Islet precursor cell (in vitro differentiated cells): ENCODE measurements around the gene CTXND1.

ENCODE experiments used
- DNase-seq: peaks from one replicate; pipeline ENCODE4 v3.0.0-alpha.2; 2018

CTXND1 gene

DNA sequence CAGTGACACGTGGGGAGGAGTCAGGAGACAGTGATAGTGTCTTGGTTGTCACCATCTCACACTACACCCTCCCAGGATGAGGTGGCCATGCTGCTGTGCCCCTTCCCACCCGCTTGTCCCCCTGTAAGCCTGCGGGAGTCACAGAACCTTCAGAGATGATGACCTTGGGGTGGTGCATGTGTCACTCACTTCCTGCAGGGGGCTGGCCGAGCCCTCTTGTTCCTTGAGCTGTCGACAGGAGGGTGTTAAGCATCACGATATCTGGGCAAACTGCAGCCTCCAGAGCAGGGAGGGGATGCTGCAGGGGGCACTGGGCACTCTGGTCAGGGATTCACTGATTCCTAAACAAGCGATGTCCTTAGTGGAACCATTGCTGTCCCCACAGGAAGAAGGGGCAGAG is 71.5 kb downstream of the CTXND1 start:
- no peak for DNase-seq

- DNase-seq = no peak
Observed at GRCh38 chr15:80179935-80180334, 72.1 kb downstream of the CTXND1 start.

DNA sequence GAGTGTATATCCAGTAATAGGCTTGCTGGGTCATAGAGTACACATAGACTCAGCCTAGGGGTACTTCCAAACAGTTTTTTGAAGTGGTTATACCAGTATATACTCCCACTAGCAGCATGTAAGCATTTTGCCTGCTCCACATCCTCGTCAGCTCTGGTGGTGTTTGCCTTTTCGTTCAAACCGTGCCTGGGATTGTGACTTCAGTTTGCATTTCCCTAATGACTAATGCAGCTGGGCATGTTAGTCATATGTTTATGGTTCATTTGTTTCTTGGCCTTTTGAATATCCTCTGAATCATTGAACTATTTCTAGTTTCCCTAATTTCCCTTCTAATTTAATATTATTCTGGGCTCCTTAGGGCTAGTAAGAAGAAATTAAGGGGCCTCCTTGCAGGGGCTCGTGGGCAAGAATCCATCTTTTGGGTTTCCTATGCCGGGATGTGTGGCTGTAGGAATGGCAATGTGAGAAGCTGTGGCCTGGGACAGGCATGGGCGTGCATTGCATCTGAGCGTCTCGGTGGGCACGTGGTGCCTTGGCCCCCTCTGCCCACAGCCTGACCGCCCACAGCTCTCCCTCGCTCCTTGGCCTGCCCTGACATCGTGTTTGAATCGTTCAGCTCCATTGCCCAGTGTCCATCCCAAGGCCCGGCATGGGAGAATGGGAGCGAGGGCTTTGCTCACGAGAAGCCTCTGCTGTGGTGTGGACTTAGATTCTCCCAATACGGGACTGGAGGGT is 72.8 kb downstream of the CTXND1 start:
- no peak for DNase-seq

DNA sequence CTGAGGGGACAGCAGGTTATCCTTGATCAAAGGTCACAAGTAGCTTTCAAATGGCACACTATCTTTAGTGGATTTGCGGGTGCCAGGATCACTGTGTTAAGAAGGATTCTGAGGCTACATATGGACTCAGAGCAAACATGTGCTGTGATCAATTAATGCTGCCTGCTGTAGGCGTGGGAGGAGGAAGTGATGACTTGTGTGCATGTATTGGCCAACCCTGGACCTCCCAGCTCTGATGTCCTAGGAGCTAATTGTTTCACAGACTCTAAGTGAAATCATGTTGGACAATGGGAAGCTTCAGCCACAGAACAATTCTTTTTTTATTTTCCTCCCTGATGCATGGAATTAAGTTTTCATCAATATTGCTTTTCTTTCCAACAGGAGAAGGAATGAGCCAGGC is 74.9 kb downstream of the CTXND1 start:
- no peak for DNase-seq

GRCh38 chr15:80176443-80176842 is 75.6 kb downstream of the CTXND1 start:
- DNase-seq = no peak

- no peak for DNase-seq
Observed at GRCh38 chr15:80175436-80175835, 76.6 kb downstream of the CTXND1 start.

- no peak for DNase-seq
Observed at GRCh38 chr15:80174017-80174746, 77.8 kb downstream of the CTXND1 start.

DNA sequence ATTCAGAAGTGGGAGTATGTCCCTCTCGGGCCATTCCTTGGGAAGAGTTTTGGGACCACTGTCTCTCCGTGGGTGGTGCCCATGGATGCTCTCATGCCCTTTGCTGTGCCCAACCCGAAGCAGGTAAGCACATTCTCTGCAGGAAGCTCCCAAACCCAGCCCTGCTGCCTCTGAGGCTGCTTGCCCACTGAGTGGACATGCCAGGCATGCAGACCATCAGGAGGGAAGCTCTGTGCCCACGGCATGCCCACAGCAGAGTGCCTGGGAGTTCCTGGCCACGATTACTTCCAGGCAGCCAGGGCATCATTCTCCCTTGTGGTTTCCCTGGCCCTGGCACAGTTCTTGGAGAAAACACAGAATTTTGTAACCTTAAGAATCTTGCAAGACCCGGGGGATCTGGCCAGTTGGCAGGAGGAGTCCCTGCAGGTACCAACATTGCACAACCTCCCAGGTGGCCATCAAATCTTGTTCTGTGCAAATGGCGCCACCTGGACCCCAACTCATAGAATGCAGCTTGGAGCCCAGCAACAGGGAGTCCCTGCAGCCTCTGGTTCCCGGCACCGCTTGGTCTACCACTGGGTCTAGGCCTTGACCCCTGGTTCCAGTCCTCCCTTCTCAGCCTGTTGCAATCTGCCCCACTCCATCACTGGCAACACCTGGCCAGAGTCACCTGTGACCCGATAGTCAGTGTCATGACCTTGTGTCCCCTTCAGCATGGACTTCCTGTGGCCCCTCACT is 78.8 kb downstream of the CTXND1 start:
- DNase-seq = peak; percentile 88

- DNase-seq = no peak
Observed at GRCh38 chr15:80172401-80172800, 79.6 kb downstream of the CTXND1 start.

- DNase-seq = no peak
Observed at GRCh38 chr15:80171787-80172186, 80.2 kb downstream of the CTXND1 start.

GRCh38 chr15:80170596-80170995 is 81.4 kb downstream of the CTXND1 start:
- DNase-seq = no peak

DNA sequence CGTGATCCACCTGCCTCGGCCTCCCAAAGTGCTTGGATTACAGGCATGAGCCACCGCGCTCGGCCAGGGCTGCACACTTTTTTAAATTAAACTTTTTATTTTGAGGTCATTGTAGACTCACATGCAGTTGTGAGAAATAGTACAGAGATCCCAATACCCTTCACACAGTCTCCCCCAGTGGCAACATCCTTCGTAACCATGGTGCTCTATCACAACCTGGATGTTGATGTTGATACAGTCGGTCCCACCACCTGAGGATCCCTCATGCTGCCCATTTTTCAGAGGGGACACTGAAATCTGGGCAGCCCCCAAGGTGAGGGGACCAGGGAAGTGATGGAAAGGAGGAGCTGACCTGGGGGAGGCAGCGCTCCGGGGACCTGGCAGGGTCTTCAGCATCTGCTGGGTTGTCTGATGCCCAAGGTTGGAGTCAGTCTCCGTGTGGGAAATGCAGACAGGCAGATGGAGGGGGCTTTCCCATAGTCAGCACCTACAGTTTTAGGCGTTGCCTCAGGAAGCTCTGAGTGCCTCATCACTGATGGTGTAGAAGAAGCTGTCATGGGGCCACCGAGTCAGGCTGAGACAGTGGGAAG is 82.2 kb downstream of the CTXND1 start:
- no peak for DNase-seq

DNA sequence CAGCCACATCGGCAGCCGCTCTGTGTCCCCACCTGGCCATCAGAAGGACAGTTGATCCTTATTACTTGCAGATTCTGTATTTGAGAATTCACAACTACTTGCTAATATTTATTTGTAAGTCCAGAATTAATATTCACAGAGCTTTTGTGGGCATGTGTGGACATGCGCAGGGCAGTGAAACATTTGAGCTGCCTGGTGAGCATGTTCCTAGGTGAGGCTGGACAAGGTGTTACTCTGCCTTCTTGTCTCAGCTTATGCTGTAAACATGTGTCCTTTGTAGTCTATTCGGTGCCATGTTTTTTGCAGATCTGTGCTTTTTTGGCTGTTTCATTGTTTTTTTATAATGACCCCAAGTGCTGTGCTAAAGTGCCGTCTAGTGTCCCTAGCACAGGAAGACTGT is 83.6 kb downstream of the CTXND1 start:
- no peak for DNase-seq

DNA sequence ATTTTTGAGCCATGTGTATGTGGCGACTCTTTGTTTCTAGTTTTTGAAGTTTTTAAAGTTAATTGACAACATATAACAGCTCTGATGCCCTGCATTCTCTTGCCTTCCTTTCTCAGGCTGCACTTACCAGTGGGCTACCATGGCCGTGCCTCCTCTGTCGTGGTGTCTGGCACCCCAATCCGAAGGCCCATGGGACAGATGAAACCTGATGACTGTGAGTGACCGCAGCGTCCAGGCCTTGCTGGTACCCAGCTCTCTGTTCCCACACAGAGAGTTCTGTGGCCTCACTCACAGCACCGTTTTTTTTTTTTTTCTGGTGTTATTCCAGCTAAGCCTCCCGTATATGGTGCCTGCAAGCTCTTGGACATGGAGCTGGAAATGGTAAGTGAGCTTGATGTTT is 84.1 kb downstream of the CTXND1 start:
- no peak for DNase-seq

DNA sequence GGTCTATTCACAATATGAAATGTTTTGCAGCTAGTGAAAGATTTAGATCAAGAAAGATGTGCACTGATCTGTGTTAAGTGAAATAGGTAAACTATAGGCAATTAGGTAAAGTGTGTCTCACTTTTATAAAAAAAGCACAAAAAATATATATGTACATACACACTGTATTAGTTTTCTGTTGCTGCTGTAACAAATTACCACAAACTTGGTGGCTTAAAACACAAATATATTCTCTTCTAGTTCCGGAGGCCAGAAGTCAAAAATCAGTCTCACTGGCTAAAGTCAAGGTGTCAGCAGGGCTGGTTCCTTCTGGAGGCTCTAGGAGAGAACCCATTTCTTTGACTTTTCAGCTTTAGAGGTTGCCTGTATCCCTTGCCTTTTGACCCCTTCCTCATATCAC is 88.1 kb downstream of the CTXND1 start:
- no peak for DNase-seq

- DNase-seq = peak; percentile 11
Observed at GRCh38 chr15:80163217-80163616, 88.8 kb downstream of the CTXND1 start.

- DNase-seq = peak; percentile 17
Observed at GRCh38 chr15:80162059-80162554, 89.9 kb downstream of the CTXND1 start.

GRCh38 chr15:80161468-80162016 is 90.5 kb downstream of the CTXND1 start:
- peak; percentile 25 for DNase-seq

DNA sequence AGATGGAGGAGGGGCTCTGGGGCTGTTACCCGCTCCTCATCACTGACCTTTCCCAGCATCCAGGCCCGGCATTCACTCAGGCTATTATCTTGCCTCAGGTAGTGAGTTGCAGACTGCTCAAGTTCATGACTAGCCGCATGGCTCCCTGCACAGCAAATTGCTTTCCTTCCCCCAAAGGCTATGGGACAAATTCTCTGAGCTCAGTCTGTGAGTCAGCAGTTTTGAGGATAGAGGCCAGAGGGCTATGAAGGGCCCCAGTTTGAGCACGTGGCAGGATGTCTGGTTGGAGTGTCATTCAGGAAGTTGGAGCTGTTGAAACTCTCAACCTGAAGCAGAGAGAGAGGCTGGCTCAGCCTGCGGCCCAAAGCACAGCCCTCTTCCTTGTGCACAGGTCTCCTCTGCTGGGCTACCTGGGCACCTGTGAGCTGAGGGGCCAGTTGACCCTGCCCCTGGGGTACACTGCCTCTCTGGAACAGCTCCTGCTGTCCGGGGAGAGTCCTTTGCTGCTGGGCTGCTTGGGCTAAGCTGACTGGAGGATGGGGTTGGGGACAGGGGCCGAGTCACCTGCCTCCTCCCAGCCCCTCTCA is 91.3 kb downstream of the CTXND1 start:
- peak; percentile 93 for DNase-seq

DNA sequence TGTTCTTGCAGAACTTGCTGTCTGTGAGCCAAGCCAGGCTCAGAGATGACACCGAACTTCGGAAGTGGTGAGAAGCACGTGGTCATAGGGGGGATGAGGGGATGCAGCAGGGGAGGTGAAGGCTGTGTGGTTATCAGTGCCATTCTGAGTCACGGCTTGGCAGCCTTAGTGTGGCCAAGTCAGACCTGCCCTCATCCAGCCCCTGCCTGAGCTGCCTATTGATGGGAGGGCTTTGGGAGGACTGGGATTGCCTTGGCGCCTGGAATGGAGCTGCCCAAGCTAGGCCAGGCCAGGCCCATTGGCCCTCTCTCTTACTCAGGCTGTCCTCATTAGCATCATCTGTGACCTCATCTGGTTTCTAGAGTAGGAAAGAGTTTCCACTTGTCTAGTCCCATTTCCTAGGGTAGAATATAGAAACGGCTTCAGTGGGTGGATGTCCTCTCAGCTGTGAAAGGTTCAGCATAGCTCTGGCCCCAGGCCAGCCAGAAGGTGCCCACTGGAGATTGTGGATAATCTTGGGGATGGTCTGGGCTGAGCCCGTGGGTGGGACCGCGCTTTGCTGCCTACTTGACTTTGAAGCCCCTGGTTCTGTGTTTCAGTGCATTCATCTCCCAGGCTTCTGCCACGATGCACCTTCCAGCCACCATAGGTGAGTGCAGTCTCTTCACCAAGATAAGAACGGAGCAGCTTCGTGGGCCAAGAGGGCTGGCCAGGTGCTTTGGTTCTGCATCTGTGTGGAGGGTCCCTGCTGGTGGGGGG is 92.0 kb downstream of the CTXND1 start:
- DNase-seq = peak; percentile 53

DNA sequence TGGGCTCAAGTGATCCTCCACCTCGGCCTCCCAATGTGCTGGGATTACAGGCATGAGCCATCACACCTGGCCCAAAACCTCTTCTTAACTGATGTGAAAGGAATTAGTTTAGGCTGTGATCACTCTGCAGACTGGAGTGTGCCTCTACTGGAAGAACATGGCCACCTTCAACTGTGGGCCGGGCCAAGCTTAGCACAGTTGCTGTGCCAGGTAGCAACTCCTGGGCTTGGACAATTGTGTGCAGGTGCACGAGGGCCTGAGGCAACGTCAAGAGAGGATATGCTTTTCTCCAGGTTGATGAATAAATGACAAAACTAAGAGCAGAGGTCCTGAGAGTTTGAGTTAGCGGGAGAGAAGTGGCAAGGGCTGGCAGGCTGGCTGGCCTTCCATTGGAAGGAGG is 92.7 kb downstream of the CTXND1 start:
- peak; percentile 7 for DNase-seq

GRCh38 chr15:80157215-80157614 is 94.8 kb downstream of the CTXND1 start:
- DNase-seq = peak; percentile 49
